HEK293T (cell line): ENCODE results near the gene LAMC2.

ENCODE experiments used
- ARNT ChIP-seq: fragments of 450-650 bp; IDR thresholded peaks from 2 replicates; pipeline ENCODE4 v1.6.1; 2017; ENCODE audit warnings: mild to moderate bottlenecking
- BHLHE40 ChIP-seq: fragments of 450-650 bp; IDR thresholded peaks from 2 replicates; pipeline ENCODE4 v1.6.1; 2016; ENCODE audit warnings: mild to moderate bottlenecking, moderate library complexity, borderline replicate concordance
- ELF4 ChIP-seq: fragments of 450-650 bp; IDR thresholded peaks from 2 replicates; pipeline ENCODE4 v1.6.1; 2017; ENCODE audit warnings: antibody characterized with exemption
- FOXA1 ChIP-seq: fragments of 450-650 bp; IDR thresholded peaks from 2 replicates; pipeline ENCODE4 v1.6.1; 2016; ENCODE audit warnings: mild to moderate bottlenecking
- FOXM1 ChIP-seq: fragments of 450-650 bp; IDR thresholded peaks from 2 replicates; pipeline ENCODE4 v1.6.1; 2017; ENCODE audit warnings: mild to moderate bottlenecking, borderline replicate concordance
- HDGF ChIP-seq: fragments of 450-650 bp; IDR thresholded peaks from 2 replicates; pipeline ENCODE4 v1.6.1; 2017; ENCODE audit warnings: antibody characterized with exemption, borderline replicate concordance
- L3MBTL2 ChIP-seq: fragments of 450-650 bp; conservative IDR thresholded peaks from 2 replicates; pipeline ENCODE4 v1.6.1; 2016; ENCODE audit warnings: mild to moderate bottlenecking
- NFRKB ChIP-seq: fragments of 450-650 bp; IDR thresholded peaks from 2 replicates; pipeline ENCODE4 v1.6.1; 2016; ENCODE audit warnings: mild to moderate bottlenecking, moderate library complexity
- SUZ12 ChIP-seq: fragments of 450-650 bp; IDR thresholded peaks from 2 replicates; pipeline ENCODE4 v1.6.1; 2016; ENCODE audit warnings: mild to moderate bottlenecking
- ZNF384 ChIP-seq: fragments of 450-650 bp; IDR thresholded peaks from 2 replicates; pipeline ENCODE4 v1.6.1; 2016

DNA sequence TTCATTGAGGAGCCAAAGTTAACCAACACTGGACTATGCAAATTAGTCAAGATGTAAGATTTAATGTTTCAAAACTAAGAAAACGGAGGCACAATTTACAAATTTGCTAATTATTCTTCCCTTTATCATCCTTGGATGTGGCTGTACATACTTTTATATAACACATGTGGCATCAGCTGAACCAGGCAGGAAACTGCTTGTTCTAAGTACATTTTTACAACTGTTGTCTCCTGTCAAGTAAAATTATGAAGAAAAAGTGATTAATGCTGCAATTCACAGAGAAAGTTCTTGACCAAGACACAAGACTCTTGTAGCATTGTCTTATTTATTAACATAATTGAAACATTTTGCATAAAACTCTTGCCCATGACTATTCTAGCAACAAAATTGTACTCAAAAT lies 61.9 kb downstream of the LAMC2 start:
- TF ChIP-seq NFRKB (no peak), SUZ12 (no peak), ZNF384 (no peak), FOXA1 (no peak), FOXM1 (no peak), ARNT (no peak), ELF4 (no peak), BHLHE40 (no peak), L3MBTL2 (no peak), HDGF (no peak)
